Naive thymus-derived CD8-positive, alpha-beta T cell (primary cell): ENCODE data around the gene ZNF568. TPM values are rescaled to one million over a fixed set of nuclear protein-coding genes. Genes with fewer than 3 reads are reported as not detected.

ENCODE experiments used
- ATAC-seq, 2 donors: fragments of 150-1000 bp; cut with Tn5 transposase in 1 of 2; sonication (Bioruptor Pico), chemical (Tn5 transposase) in 1 of 2; 1 replicate in 1 of 2; 2 replicates in 1 of 2; pipeline ENCODE4 v1.10.0; 2021; ENCODE audit warnings: mild to moderate bottlenecking in 2 of 2, moderate library complexity in 2 of 2
- POLR2A ChIA-PET: fragments of 350-600 bp; sonication (Branson Sonifier 250); formaldehyde crosslinking; loops from one replicate; lab custom pipeline; 2021; ENCODE audit warnings: antibody characterized with exemption; lab: Charles Lee
- DNase-seq, 10 donors: peaks; one replicate each; pipeline versions ENCODE4 v3.0.0 to v3.0.0-alpha.2; 2020 to 2022
- H3K27ac Mint-ChIP-seq, 10 donors: one replicate each; pipeline ENCODE4 v1.8.0; 2020 to 2022; ENCODE audit warnings: mild to moderate bottlenecking in 10 of 10, mixed read lengths in 10 of 10, moderate library complexity in 4 of 10, inconsistent platforms in 1 of 10
- H3K27me3 Mint-ChIP-seq, 5 donors: one replicate each; pipeline ENCODE4 v1.8.0; 2021 to 2022; ENCODE audit warnings: mixed read lengths in 5 of 5
- H3K36me3 Mint-ChIP-seq, 3 donors: one replicate each; pipeline ENCODE4 v1.8.0; 2020 to 2022; ENCODE audit warnings: mixed read lengths in 3 of 3, mild to moderate bottlenecking in 2 of 3, inconsistent platforms in 1 of 3
- H3K4me1 Mint-ChIP-seq, 4 donors: one replicate each; pipeline ENCODE4 v1.8.0; 2021 to 2022; ENCODE audit warnings: mixed read lengths in 4 of 4
- H3K4me3 Mint-ChIP-seq, 10 donors: one replicate each; pipeline ENCODE4 v1.8.0; 2020 to 2022; ENCODE audit warnings: mild to moderate bottlenecking in 10 of 10, mixed read lengths in 10 of 10, moderate library complexity in 6 of 10, inconsistent platforms in 1 of 10
- H3K9me3 Mint-ChIP-seq, 9 donors: one replicate each; pipeline ENCODE4 v1.8.0; 2020 to 2022; ENCODE audit warnings: mixed read lengths in 9 of 9, mild to moderate bottlenecking in 3 of 9, inconsistent platforms in 1 of 9, moderate library complexity in 1 of 9
- polyA plus RNA-seq, 3 donors: library from polyadenylated mRNA; unstranded; fragments of 300-500 nt; fragmentation: Illumina TruSeq; gene quantifications; one replicate each; pipeline ENCODE4 v1.2.3, GENCODE V29; 2021
- total RNA-seq, 8 experiments: library from RNA in 2 of 8; stranded (reverse) in 2 of 8; gene quantifications; one replicate each; pipeline ENCODE4 v1.2.3 and lab custom pipeline; 2021 to 2026

Gene ZNF568
- total and polyA plus RNA-seq, 5 experiments from 2014 or later, result 7.2 to 26.5 (median 10.5) TPM

DNA sequence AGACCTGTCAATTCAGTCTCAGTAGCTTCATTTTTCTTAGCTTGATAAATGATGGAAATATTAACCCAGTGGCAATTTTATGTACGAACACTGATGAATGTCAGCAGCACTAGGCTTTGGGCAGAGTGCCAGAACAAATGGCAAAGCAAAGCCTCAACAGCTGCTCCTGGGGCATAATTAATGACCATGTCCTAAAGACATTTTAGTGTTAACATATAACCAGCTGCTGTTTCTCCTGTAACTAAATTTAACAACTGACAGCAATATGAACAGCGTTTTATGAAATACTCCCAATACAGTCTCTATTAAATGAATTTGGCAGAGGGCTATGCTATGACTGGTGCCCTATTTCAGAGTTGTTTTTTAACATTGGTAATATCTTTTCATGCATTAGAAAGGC, 47.1 kb downstream of the ZNF568 start:
- Mint-ChIP-seq H3K9me3 (peaks cover under 1 to 79% (median 39%) of the 10 kb centered on the region in 9 donors), H3K27ac (no peak overlapping the region), H3K4me3 (no peak overlapping the region), H3K4me1 (no peaks in the 10 kb centered on the region), H3K27me3 (no peaks in the 10 kb centered on the region), H3K36me3 (peaks cover 10 to 56% (median 39%) of the 10 kb centered on the region in 3 donors)
- POLR2A ChIA-PET, result no interaction called here
- ATAC-seq, result no peak
- no peak for DNase-seq

DNA sequence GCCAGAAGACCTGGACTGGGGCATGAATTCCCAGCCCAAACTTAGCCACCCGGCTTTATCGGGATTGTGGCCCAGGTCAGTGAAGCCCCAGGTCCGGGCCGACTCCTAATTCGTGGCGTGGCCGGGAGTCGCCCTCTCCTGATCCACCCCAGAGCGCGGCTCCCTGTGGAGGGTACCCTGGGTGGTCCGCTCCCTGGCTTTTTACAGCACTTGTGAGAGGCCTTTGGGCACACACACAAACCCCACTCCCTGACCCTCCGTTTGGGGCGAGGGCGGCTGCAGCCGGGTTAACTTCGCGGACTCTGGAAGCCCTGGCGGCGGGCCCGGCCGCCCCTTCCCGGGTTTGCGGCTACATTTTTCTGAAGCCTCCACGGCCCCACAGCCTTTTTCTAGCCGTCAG, 56.4 kb downstream of the ZNF568 start:
- peaks cover 2 to 28% (median 19%) of the 10 kb centered on the region in 3 donors for H3K36me3 Mint-ChIP-seq
- H3K9me3 Mint-ChIP-seq, result peaks cover 0 to 35% (median 8%) of the 10 kb centered on the region in 9 donors
- peak in 1 of 2 donors; percentile 2 for ATAC-seq
- H3K4me1 Mint-ChIP-seq, result peaks cover 8 to 19% (median 16%) of the 10 kb centered on the region in 4 donors
- DNase-seq, result no peak
- no peaks in the 10 kb centered on the region for H3K27me3 Mint-ChIP-seq
- POLR2A ChIA-PET, result interaction anchor here (0.6 to 1.5 kb wide), 4 partner anchors 105 to 345 kb away, joined by 3 to 9 read pairs (median 3); partner anchors contain the start of genes ZNF383 and ZNF420
- peak overlapping the region; percentile 90 to 99 (median 97) for H3K4me3 Mint-ChIP-seq
- H3K27ac Mint-ChIP-seq, result peak overlapping the region in 6 of 10 donors; percentile 29 to 98 (median 85)

- ATAC-seq, result peak; percentile 93 to 97
- Mint-ChIP-seq H3K9me3 (peaks cover 0 to 30% (median 8%) of the 10 kb centered on the region in 9 donors), H3K36me3 (peaks cover 9 to 31% (median 26%) of the 10 kb centered on the region in 3 donors), H3K4me1 (peaks cover 11 to 21% (median 17%) of the 10 kb centered on the region in 4 donors), H3K4me3 (peak overlapping the region; percentile 90 to 99 (median 97)), H3K27ac (peak overlapping the region; percentile 89 to 98 (median 95)), H3K27me3 (no peaks in the 10 kb centered on the region)
- POLR2A ChIA-PET, result interaction anchor here (0.6 to 1.5 kb wide), 6 partner anchors 105 to 398 kb away, joined by 3 to 9 read pairs (median 3); partner anchors contain the start of genes ZNF383, ZNF420 and ZNF527
- peak; percentile 57 to 84 (median 76) for DNase-seq
These were observed 57.1 kb downstream of the ZNF568 start for GRCh38 chr19:36973021-36973843.

GRCh38 chr19:36973844-36974195, 57.7 kb downstream of the ZNF568 start:
- Mint-ChIP-seq H3K27me3 (no peaks in the 10 kb centered on the region), H3K9me3 (peaks cover 0 to 35% (median 13%) of the 10 kb centered on the region in 9 donors), H3K4me3 (peak overlapping the region; percentile 90 to 99 (median 97)), H3K36me3 (peaks cover 15 to 37% (median 32%) of the 10 kb centered on the region in 3 donors), H3K27ac (peak overlapping the region; percentile 89 to 98 (median 95)), H3K4me1 (peaks cover 15 to 21% (median 17%) of the 10 kb centered on the region in 4 donors)
- POLR2A ChIA-PET, result interaction anchor here (1.1 to 1.5 kb wide), 2 partner anchors 104 to 397 kb away, joined by 5 to 9 read pairs; partner anchors contain the start of genes ZNF420 and ZNF527
- no peak for DNase-seq
- ATAC-seq, result no peak

GRCh38 chr19:36986131-36986530, 70.0 kb downstream of the ZNF568 start:
- POLR2A ChIA-PET, result no interaction called here
- Mint-ChIP-seq H3K36me3 (peaks cover 70 to 86% (median 72%) of the 10 kb centered on the region in 3 donors), H3K27ac (no peak overlapping the region), H3K9me3 (peaks cover 13 to 95% (median 55%) of the 10 kb centered on the region in 9 donors), H3K4me3 (no peak overlapping the region), H3K4me1 (no peaks in the 10 kb centered on the region), H3K27me3 (no peaks in the 10 kb centered on the region)
- ATAC-seq, result no peak
- no peak for DNase-seq

DNA sequence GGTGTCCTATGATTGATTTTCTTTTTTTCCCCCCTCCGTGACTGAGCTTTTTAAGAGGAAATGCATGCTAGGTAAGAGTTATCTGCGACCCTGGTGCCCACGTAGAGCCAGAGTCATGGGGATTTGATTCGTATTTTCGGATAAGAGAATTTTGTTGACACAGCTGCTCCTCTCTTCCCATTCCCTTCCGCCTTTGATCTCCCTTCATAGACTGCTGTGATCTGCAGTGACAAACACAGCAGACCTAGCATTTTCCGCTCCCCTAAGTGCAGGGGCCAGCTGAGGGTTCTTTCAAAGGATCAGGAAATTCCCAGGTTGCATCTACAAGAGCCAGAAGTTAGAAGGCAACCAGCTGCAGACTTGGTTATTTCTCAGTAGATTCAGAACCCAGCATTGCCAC, 70.5 kb downstream of the ZNF568 start:
- Mint-ChIP-seq H3K27me3 (no peaks in the 10 kb centered on the region), H3K36me3 (peaks cover 70 to 87% (median 72%) of the 10 kb centered on the region in 3 donors), H3K4me1 (no peaks in the 10 kb centered on the region), H3K4me3 (no peak overlapping the region), H3K9me3 (peaks cover 12 to 95% (median 58%) of the 10 kb centered on the region in 9 donors), H3K27ac (no peak overlapping the region)
- DNase-seq (no peak), ATAC-seq (no peak)
- POLR2A ChIA-PET, result no interaction called here

DNA sequence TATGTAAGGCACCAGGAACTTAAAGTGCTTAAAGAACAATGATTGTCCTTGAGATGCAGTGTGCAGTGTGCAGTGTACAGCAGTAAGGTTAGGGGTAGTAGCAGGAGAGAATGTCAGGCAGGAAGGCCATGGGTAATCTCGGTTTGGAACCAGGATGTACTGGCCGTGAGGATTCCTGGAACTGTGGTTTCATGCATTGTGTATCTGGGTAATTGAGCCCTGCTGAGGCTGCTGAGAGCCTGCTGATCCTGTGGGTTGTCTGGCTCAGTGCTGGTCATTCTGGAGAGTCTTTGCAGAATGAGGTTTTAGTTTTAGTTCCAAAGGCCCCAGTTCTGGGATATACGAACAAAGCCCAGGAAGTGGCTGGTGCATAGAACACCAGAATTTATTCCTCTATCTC, 71.0 kb downstream of the ZNF568 start:
- ATAC-seq (no peak), DNase-seq (no peak)
- H3K27me3 Mint-ChIP-seq, result no peaks in the 10 kb centered on the region
- no peaks in the 10 kb centered on the region for H3K4me1 Mint-ChIP-seq
- POLR2A ChIA-PET, result no interaction called here
- H3K36me3 Mint-ChIP-seq, result peaks cover 68 to 88% (median 74%) of the 10 kb centered on the region in 3 donors
- no peak overlapping the region for H3K27ac Mint-ChIP-seq
- no peak overlapping the region for H3K4me3 Mint-ChIP-seq
- H3K9me3 Mint-ChIP-seq, result peaks cover 12 to 95% (median 59%) of the 10 kb centered on the region in 9 donors

GRCh38 chr19:36997152-36997842, 81.2 kb downstream of the ZNF568 start:
- no peaks in the 10 kb centered on the region for H3K27me3 Mint-ChIP-seq
- H3K9me3 Mint-ChIP-seq, result peaks cover 30 to 97% (median 61%) of the 10 kb centered on the region in 9 donors
- no peak overlapping the region for H3K27ac Mint-ChIP-seq
- H3K4me1 Mint-ChIP-seq, result no peaks in the 10 kb centered on the region
- H3K4me3 Mint-ChIP-seq, result no peak overlapping the region
- POLR2A ChIA-PET, result no interaction called here
- H3K36me3 Mint-ChIP-seq, result peaks cover 59 to 68% (median 66%) of the 10 kb centered on the region in 3 donors
- DNase-seq (no peak), ATAC-seq (no peak)

DNA sequence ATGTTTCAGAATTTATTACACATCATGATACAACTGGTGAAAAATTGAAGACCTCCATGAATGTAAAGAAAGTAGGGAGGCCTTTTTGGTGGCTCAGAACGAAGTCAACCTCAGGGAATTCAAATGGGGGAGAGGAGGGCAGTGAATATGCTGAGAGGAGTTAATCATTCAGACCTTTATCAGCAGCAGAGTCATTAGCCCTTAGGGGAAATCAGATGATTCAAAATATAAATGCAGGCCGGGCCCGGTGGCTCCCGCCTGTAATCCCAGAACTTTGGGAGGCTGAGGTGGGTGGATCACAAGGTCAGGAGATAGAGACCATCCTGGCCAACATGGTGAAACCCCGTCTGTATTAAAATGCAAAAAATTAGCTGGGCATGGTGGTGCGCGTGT, 81.7 kb downstream of the ZNF568 start:
- POLR2A ChIA-PET, result no interaction called here
- H3K27me3 Mint-ChIP-seq, result no peaks in the 10 kb centered on the region
- H3K4me1 Mint-ChIP-seq, result no peaks in the 10 kb centered on the region
- ATAC-seq (no peak), DNase-seq (no peak)
- H3K4me3 Mint-ChIP-seq, result no peak overlapping the region
- H3K27ac Mint-ChIP-seq, result no peak overlapping the region
- peaks cover 26 to 97% (median 55%) of the 10 kb centered on the region in 9 donors for H3K9me3 Mint-ChIP-seq
- H3K36me3 Mint-ChIP-seq, result peaks cover 53 to 62% (median 61%) of the 10 kb centered on the region in 3 donors

GRCh38 chr19:36999313-36999712, 83.2 kb downstream of the ZNF568 start:
- POLR2A ChIA-PET, result no interaction called here
- Mint-ChIP-seq H3K4me1 (no peaks in the 10 kb centered on the region), H3K4me3 (no peak overlapping the region), H3K36me3 (peaks cover 39 to 48% (median 46%) of the 10 kb centered on the region in 3 donors), H3K27me3 (no peaks in the 10 kb centered on the region), H3K27ac (no peak overlapping the region), H3K9me3 (peaks cover 16 to 96% (median 41%) of the 10 kb centered on the region in 9 donors)
- ATAC-seq (no peak), DNase-seq (no peak)

GRCh38 chr19:37007587-37008220, 91.6 kb downstream of the ZNF568 start:
- Mint-ChIP-seq H3K36me3 (peaks cover 4 to 23% (median 17%) of the 10 kb centered on the region in 3 donors), H3K9me3 (peaks cover 7 to 91% (median 33%) of the 10 kb centered on the region in 9 donors), H3K4me3 (peak overlapping the region in 8 of 10 donors; percentile 4 to 85 (median 70)), H3K4me1 (peaks cover 3 to 6% (median 5%) of the 10 kb centered on the region in 4 donors), H3K27ac (peak overlapping the region in 4 of 10 donors; percentile 24 to 86 (median 52)), H3K27me3 (no peaks in the 10 kb centered on the region)
- POLR2A ChIA-PET, result no interaction called here
- peak in 7 of 10 donors; percentile 5 to 82 (median 19) for DNase-seq
- peak in 1 of 2 donors; percentile 72 for ATAC-seq

GRCh38 chr19:37009871-37010270, 93.7 kb downstream of the ZNF568 start:
- no peak for ATAC-seq
- no peaks in the 10 kb centered on the region for H3K27me3 Mint-ChIP-seq
- peaks cover 7 to 95% (median 38%) of the 10 kb centered on the region in 9 donors for H3K9me3 Mint-ChIP-seq
- peaks cover 6 to 23% (median 22%) of the 10 kb centered on the region in 3 donors for H3K36me3 Mint-ChIP-seq
- H3K4me3 Mint-ChIP-seq, result no peak overlapping the region
- no peak for DNase-seq
- no peak overlapping the region for H3K27ac Mint-ChIP-seq
- H3K4me1 Mint-ChIP-seq, result peaks cover 3 to 8% (median 5%) of the 10 kb centered on the region in 4 donors
- POLR2A ChIA-PET, result no interaction called here
